Measurements from ENCODE around the gene LIN54. TPM values are rescaled to one million over a fixed set of nuclear protein-coding genes. Genes with fewer than 3 reads are reported as not detected.
"Not testable (repeated sequence)": the region's sequence is repeated elsewhere in the genome, so short reads cannot be mapped to it uniquely, and the experiment has no call there.

The LIN54 gene
- total RNA-seq, 1 experiment from 2014 or later: 12.7 TPM

- Mint-ChIP-seq H3K36me3 (peaks cover 41% of the 10 kb centered on the region), H3K9me3 (peaks cover 4% of the 10 kb centered on the region; the same call in 1 of the 2 replicates), H3K4me1 (0 out of 2 replicates have a peak, but pooled peaks cover 6% of the 10 kb centered on the region), H3K27ac (no peak overlapping the region), H3K4me3 (no peak overlapping the region), H3K27me3 (ENCODE audit: low read depth) (no peaks in the 10 kb centered on the region)
- ChIA-PET CTCF (interaction anchor here (0.6 to 1.5 kb wide), 5 partner anchors 9 to 229 kb away, joined by 3 to 5 read pairs (median 3); partner anchors contain the start of gene COQ2), POLR2A (no interaction called here)
- no peak for DNase-seq (ENCODE audit: low spot score)
- no peak for TF ChIP-seq MYBL2 (CRISPR knock-in tag; IDR thresholded peaks at IDR 0.05)
- no peak for TF ChIP-seq ZNF317 (CRISPR knock-in tag; IDR thresholded peaks at IDR 0.05; ENCODE audit: borderline replicate concordance, low read depth)
- no peak for TF ChIP-seq ZBTB43 (CRISPR knock-in tag; IDR thresholded peaks at IDR 0.05)
- no peak for TF ChIP-seq TEAD1 (CRISPR knock-in tag; IDR thresholded peaks at IDR 0.05)
- TF ChIP-seq, protein P1, sequence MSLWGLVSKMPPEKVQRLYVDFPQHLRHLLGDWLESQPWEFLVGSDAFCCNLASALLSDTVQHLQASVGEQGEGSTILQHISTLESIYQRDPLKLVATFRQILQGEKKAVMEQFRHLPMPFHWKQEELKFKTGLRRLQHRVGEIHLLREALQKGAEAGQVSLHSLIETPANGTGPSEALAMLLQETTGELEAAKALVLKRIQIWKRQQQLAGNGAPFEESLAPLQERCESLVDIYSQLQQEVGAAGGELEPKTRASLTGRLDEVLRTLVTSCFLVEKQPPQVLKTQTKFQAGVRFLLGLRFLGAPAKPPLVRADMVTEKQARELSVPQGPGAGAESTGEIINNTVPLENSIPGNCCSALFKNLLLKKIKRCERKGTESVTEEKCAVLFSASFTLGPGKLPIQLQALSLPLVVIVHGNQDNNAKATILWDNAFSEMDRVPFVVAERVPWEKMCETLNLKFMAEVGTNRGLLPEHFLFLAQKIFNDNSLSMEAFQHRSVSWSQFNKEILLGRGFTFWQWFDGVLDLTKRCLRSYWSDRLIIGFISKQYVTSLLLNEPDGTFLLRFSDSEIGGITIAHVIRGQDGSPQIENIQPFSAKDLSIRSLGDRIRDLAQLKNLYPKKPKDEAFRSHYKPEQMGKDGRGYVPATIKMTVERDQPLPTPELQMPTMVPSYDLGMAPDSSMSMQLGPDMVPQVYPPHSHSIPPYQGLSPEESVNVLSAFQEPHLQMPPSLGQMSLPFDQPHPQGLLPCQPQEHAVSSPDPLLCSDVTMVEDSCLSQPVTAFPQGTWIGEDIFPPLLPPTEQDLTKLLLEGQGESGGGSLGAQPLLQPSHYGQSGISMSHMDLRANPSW (CRISPR knock-in tag; conservative IDR thresholded peaks at IDR 0.05; ENCODE audit: low read depth): no peak
- no peak for TF ChIP-seq KAT7 (CRISPR knock-in tag; IDR thresholded peaks at IDR 0.05; ENCODE audit: borderline replicate concordance)
- TF ChIP-seq, protein P2, sequence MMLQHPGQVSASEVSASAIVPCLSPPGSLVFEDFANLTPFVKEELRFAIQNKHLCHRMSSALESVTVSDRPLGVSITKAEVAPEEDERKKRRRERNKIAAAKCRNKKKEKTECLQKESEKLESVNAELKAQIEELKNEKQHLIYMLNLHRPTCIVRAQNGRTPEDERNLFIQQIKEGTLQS (CRISPR knock-in tag; conservative IDR thresholded peaks at IDR 0.05): no peak
- TF ChIP-seq TEAD4 (CRISPR knock-in tag; IDR thresholded peaks at IDR 0.05): no peak
- TF ChIP-seq ATF2 (CRISPR knock-in tag; IDR thresholded peaks at IDR 0.05; ENCODE audit: borderline replicate concordance, low read depth): no peak
- no peak for TF ChIP-seq MXD4 (CRISPR knock-in tag; IDR thresholded peaks at IDR 0.05; ENCODE audit: borderline replicate concordance)
- TF ChIP-seq ETV6 (CRISPR knock-in tag; IDR thresholded peaks at IDR 0.05): no peak
- TF ChIP-seq ZNF423 (CRISPR knock-in tag; IDR thresholded peaks at IDR 0.05): no peak
- no peak for TF ChIP-seq PRRX2 (CRISPR knock-in tag; IDR thresholded peaks at IDR 0.05)
- TF ChIP-seq, protein P3, sequence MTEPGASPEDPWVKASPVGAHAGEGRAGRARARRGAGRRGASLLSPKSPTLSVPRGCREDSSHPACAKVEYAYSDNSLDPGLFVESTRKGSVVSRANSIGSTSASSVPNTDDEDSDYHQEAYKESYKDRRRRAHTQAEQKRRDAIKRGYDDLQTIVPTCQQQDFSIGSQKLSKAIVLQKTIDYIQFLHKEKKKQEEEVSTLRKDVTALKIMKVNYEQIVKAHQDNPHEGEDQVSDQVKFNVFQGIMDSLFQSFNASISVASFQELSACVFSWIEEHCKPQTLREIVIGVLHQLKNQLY (CRISPR knock-in tag; IDR thresholded peaks at IDR 0.05): no peak
- TF ChIP-seq ATF1 (CRISPR knock-in tag; IDR thresholded peaks at IDR 0.05): no peak
- TF ChIP-seq, protein P4, sequence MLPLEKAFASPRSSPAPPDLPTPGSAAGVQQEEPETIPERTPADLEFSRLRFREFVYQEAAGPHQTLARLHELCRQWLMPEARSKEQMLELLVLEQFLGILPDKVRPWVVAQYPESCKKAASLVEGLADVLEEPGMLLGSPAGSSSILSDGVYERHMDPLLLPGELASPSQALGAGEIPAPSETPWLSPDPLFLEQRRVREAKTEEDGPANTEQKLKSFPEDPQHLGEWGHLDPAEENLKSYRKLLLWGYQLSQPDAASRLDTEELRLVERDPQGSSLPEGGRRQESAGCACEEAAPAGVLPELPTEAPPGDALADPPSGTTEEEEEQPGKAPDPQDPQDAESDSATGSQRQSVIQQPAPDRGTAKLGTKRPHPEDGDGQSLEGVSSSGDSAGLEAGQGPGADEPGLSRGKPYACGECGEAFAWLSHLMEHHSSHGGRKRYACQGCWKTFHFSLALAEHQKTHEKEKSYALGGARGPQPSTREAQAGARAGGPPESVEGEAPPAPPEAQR (CRISPR knock-in tag; IDR thresholded peaks at IDR 0.05): no peak
- TF ChIP-seq CDX4 (CRISPR knock-in tag; IDR thresholded peaks at IDR 0.05; ENCODE audit: borderline replicate concordance): no peak
- TF ChIP-seq NFATC4 (CRISPR knock-in tag; IDR thresholded peaks at IDR 0.05): no peak
- TF ChIP-seq, protein P5, sequence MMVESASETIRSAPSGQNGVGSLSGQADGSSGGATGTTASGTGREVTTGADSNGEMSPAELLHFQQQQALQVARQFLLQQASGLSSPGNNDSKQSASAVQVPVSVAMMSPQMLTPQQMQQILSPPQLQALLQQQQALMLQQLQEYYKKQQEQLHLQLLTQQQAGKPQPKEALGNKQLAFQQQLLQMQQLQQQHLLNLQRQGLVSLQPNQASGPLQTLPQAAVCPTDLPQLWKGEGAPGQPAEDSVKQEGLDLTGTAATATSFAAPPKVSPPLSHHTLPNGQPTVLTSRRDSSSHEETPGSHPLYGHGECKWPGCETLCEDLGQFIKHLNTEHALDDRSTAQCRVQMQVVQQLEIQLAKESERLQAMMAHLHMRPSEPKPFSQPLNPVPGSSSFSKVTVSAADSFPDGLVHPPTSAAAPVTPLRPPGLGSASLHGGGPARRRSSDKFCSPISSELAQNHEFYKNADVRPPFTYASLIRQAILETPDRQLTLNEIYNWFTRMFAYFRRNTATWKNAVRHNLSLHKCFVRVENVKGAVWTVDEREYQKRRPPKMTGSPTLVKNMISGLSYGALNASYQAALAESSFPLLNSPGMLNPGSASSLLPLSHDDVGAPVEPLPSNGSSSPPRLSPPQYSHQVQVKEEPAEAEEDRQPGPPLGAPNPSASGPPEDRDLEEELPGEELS (CRISPR knock-in tag; IDR thresholded peaks at IDR 0.05): no peak
- no peak for TF ChIP-seq PRDM15 (CRISPR knock-in tag; IDR thresholded peaks at IDR 0.05)
- no peak for ATAC-seq
Measured at GRCh38 chr4:83054928-83055327, 44.3 kb upstream of the LIN54 start.

- H3K9me3 Mint-ChIP-seq; POLR2A ChIA-PET; H3K27me3 Mint-ChIP-seq (ENCODE audit: low read depth); DNase-seq (ENCODE audit: low spot score); H3K4me3 Mint-ChIP-seq; H3K27ac Mint-ChIP-seq; ATAC-seq; H3K4me1 Mint-ChIP-seq; CTCF ChIA-PET: not testable (repeated sequence)
- peaks cover 19% of the 10 kb centered on the region for H3K36me3 Mint-ChIP-seq
Measured at GRCh38 chr4:83048781-83049180, 38.2 kb upstream of the LIN54 start.
